Measurements from ENCODE around the gene NT5C3A. TPM values are rescaled to one million over a fixed set of nuclear protein-coding genes. Genes with fewer than 3 reads are reported as not detected.

NT5C3A gene
- 33.8 to 45.4 TPM (median 37.5 TPM) in 5 replicates for total RNA-seq (2022; extraction: Qiagen RNA extraction)

GRCh38 chr7:33062023-33062781, at the start of gene NT5C3A:
NT5C3A (minus strand) TSS chr7:33062776; CDS start chr7:33062705, 71 bp downstream.

GRCh38 chr7:33109005-33109757, 46.6 kb upstream of the NT5C3A start, which contains the start of gene RP9:
RP9 (minus strand) TSS chr7:33109404; CDS start chr7:33109372, 32 bp downstream.

Other genes with a start within 250 kb of the NT5C3A start
- gene KBTBD2, start 171.0 kb downstream of the NT5C3A start, total RNA-seq (2022; extraction: Qiagen RNA extraction): 24.1 to 26.9 TPM (median 24.9 TPM) in 5 replicates
- gene FKBP9, start 105.3 kb downstream of the NT5C3A start, total RNA-seq (2022; extraction: Qiagen RNA extraction): 71.5 to 131 TPM (median 85.2 TPM) in 5 replicates
- 30.8 to 36.3 TPM (median 32.9 TPM) in 5 replicates for gene RP9, start 46.6 kb upstream of the NT5C3A start, total RNA-seq (2022; extraction: Qiagen RNA extraction)
- 2.6 to 4.0 TPM (median 3.2 TPM) in 5 replicates for gene BBS9, start 66.8 kb upstream of the NT5C3A start, total RNA-seq (2022; extraction: Qiagen RNA extraction)

Measured in A549 treated with CORT108297 at 1 μM for 4 hours (cell line).